GM19397 (cell line): Measurements from ENCODE around the gene TMPRSS2.
"Not testable (repeated sequence)": the region's sequence is repeated elsewhere in the genome, so short reads cannot be mapped to it uniquely, and the experiment has no call there.

Experiments
- ATAC-seq: cut with Tn5 transposase; IDR thresholded peaks from one replicate; pipeline ENCODE4 v1.9.1; 2021; ENCODE audit warnings: mild to moderate bottlenecking, moderate library complexity; ENCODE audit not compliant: unreplicated experiment

Gene TMPRSS2

GRCh38 chr21:41428311-41428710, 79.6 kb downstream of the TMPRSS2 start:
- ATAC-seq: no peak

GRCh38 chr21:41427556-41427955, 80.4 kb downstream of the TMPRSS2 start:
- no peak for ATAC-seq

- ATAC-seq: peak; percentile 17
Observed at GRCh38 chr21:41426676-41427404, 81.1 kb downstream of the TMPRSS2 start.

GRCh38 chr21:41425954-41426675, 81.8 kb downstream of the TMPRSS2 start, which contains the start of gene MX1:
MX1 (plus strand) TSS chr21:41426239; CDS start chr21:41432071, 5,832 bp downstream.
- peak; percentile 86 for ATAC-seq

GRCh38 chr21:41425588-41425953, 82.4 kb downstream of the TMPRSS2 start:
- ATAC-seq: no peak

- ATAC-seq: not testable (repeated sequence)
Observed at GRCh38 chr21:41423305-41423636, 84.7 kb downstream of the TMPRSS2 start.

GRCh38 chr21:41422546-41423304, 85.2 kb downstream of the TMPRSS2 start:
- ATAC-seq: no peak

GRCh38 chr21:41420998-41421397, 87.0 kb downstream of the TMPRSS2 start:
- ATAC-seq: not testable (repeated sequence)

- ATAC-seq: peak; percentile 82
Observed at GRCh38 chr21:41419921-41420862, 87.8 kb downstream of the TMPRSS2 start.

- ATAC-seq: no peak
Observed at GRCh38 chr21:41418956-41419680, 88.8 kb downstream of the TMPRSS2 start.

- no peak for ATAC-seq
Observed at GRCh38 chr21:41418393-41418792, 89.6 kb downstream of the TMPRSS2 start.

- not testable (repeated sequence) for ATAC-seq
Observed at GRCh38 chr21:41417505-41417904, 90.5 kb downstream of the TMPRSS2 start.
